Keratinocyte (primary cell): ENCODE results near the gene SOX5. TPM values are rescaled to one million over a fixed set of nuclear protein-coding genes. Genes with fewer than 3 reads are reported as not detected.
A peak's percentile ranks its signal among the peaks of the same experiment; 100 is the strongest.

Experiments
- DNase-seq: peaks from one replicate; pipeline ENCODE4 v3.0.0-alpha.2; 2011; ENCODE audit warnings: low read depth, missing footprints, low spot score
- FAIRE-seq: peaks from 2 replicates; lab custom pipeline; 2011; peaks lifted over from hg19 to GRCh38; lab: Jason Lieb, UNC
- H2AFZ ChIP-seq: 2 replicates; pipeline ENCODE4 v1.6.0; 2012; ENCODE audit warnings: low read length, control low read depth, inconsistent platforms; ENCODE audit not compliant: control insufficient read depth
- H3K27ac ChIP-seq: 2 replicates; pipeline ENCODE4 v1.5.1; 2011; ENCODE audit warnings: low read length; ENCODE audit not compliant: control insufficient read depth, insufficient read depth
- H3K27me3 ChIP-seq: 3 replicates; pipeline ENCODE4 v1.6.0; 2011; ENCODE audit warnings: low read length; ENCODE audit not compliant: control insufficient read depth, insufficient read depth; ENCODE audit errors: extremely low read depth
- H3K36me3 ChIP-seq, 2 experiments: 2 replicates in 1 of 2; 3 replicates in 1 of 2; pipeline ENCODE4 v1.5.1; 2011; ENCODE audit warnings: low read length in 2 of 2, mild to moderate bottlenecking in 1 of 2; ENCODE audit not compliant: control insufficient read depth in 2 of 2, insufficient read depth in 2 of 2; ENCODE audit errors: extremely low read depth in 1 of 2
- H3K4me1 ChIP-seq: 3 replicates; pipeline ENCODE4 v1.5.1; 2011; ENCODE audit warnings: low read length; ENCODE audit not compliant: control insufficient read depth, insufficient read depth; ENCODE audit errors: extremely low read depth
- H3K4me2 ChIP-seq: 3 replicates; pipeline ENCODE4 v1.6.0; 2011; ENCODE audit warnings: low read depth, low read length; ENCODE audit not compliant: control insufficient read depth, insufficient read depth; ENCODE audit errors: extremely low read depth
- H3K4me3 ChIP-seq, 3 experiments: fragments of 200-600 bp in 1 of 3; sonication (generic) in 1 of 3; 2 replicates in 2 of 3; 3 replicates in 1 of 3; pipeline ENCODE4 v1.5.1; 2011 to 2016; ENCODE audit warnings: low read length in 3 of 3, mild to moderate bottlenecking in 3 of 3, control low read depth in 2 of 3, inconsistent platforms in 1 of 3, low read depth in 1 of 3, mixed read lengths in 1 of 3, mixed run types in 1 of 3, moderate library complexity in 1 of 3; ENCODE audit not compliant: control insufficient read depth in 2 of 3, insufficient read depth in 2 of 3; ENCODE audit errors: extremely low read depth in 1 of 3
- H3K79me2 ChIP-seq: 2 replicates; pipeline ENCODE4 v1.6.0; 2012; ENCODE audit warnings: low read length; ENCODE audit not compliant: control insufficient read depth, insufficient read depth
- H3K9ac ChIP-seq: 3 replicates; pipeline ENCODE4 v1.6.0; 2011; ENCODE audit warnings: low read length; ENCODE audit not compliant: control insufficient read depth, insufficient read depth; ENCODE audit errors: extremely low read depth
- H3K9me1 ChIP-seq: 3 replicates; pipeline ENCODE4 v1.6.0; 2011; ENCODE audit warnings: low read length; ENCODE audit not compliant: control insufficient read depth, insufficient read depth; ENCODE audit errors: extremely low read depth
- H3K9me3 ChIP-seq: 2 replicates; pipeline ENCODE4 v1.5.1; 2012; ENCODE audit warnings: low read depth, low read length; ENCODE audit not compliant: control insufficient read depth
- H4K20me1 ChIP-seq: 3 replicates; pipeline ENCODE4 v1.6.0; 2011; ENCODE audit warnings: low read length; ENCODE audit not compliant: control insufficient read depth, insufficient read depth; ENCODE audit errors: extremely low read depth
- CTCF ChIP-seq, 3 experiments: IDR thresholded peaks in 1 of 3; conservative IDR thresholded peaks in 1 of 3; optimal IDR thresholded peaks in 1 of 3; 2 replicates in 2 of 3; 3 replicates in 1 of 3; pipeline versions ENCODE3 to v1.5.1; 2011; ENCODE audit warnings: low read length in 3 of 3, mild to moderate bottlenecking in 3 of 3, moderate library complexity in 2 of 3, control low read depth in 1 of 3, inconsistent platforms in 1 of 3; ENCODE audit not compliant: insufficient read depth in 2 of 3; ENCODE audit errors: extremely low read depth in 1 of 3
- EZH2 ChIP-seq: IDR thresholded peaks from one replicate; pipeline ENCODE4 v1.6.1; 2012; ENCODE audit warnings: inconsistent platforms, mild to moderate bottlenecking, low read length, moderate library complexity
- dilution Hi-C: fragments of 300-500 bp; cut with MboI; formaldehyde crosslinking; loops from one replicate; pipeline ENCODE4 v1.7.0; 2020; ENCODE audit warnings: low sequenced_read_pairs; ENCODE audit not compliant: extremely low pct_ligation_motif_present
- polyA plus RNA-seq, 5 experiments: library from polyadenylated mRNA; depleted of rRNA in 3 of 5; stranded (reverse) in 3 of 5; stranded (forward) in 1 of 5; unstranded in 1 of 5; fragments of >200 nt; gene quantifications; 1 replicate in 1 of 5; 2 replicates in 3 of 5; 3 replicates in 1 of 5; pipeline versions ENCODE4 v1.2.1 to v1.2.3, GENCODE V29; 2011 to 2012; ENCODE audit warnings: missing spikeins in 2 of 5, low read depth in 1 of 5, low replicate concordance in 1 of 5

Gene SOX5
- polyA plus RNA-seq, 1 donor (not counting 4 experiments of a cell fraction or from before 2014, with no cell fraction given): not detected

GRCh38 chr12:23952071-23952470 lies 2.6 kb upstream of the SOX5 start:
- Histone ChIP-seq H3K9ac (no peak overlapping the region), H3K9me3 (no peaks in the 10 kb centered on the region), H3K36me3 (no peaks in the 10 kb centered on the region), H3K4me2 (no peak overlapping the region), H4K20me1 (no peaks in the 10 kb centered on the region), H2AFZ (no peak overlapping the region), H3K27ac (no peak overlapping the region), H3K27me3 (no peaks in the 10 kb centered on the region), H3K4me3 (no peak overlapping the region), H3K9me1 (no peaks in the 10 kb centered on the region), H3K4me1 (no peaks in the 10 kb centered on the region), H3K79me2 (no peaks in the 10 kb centered on the region)
- DNase-seq (no peak), FAIRE-seq (no peak)
- TF ChIP-seq EZH2 (no peak), CTCF (optimal IDR thresholded peaks at IDR 0.05 in 1 of 3, IDR thresholded peaks at IDR 0.05 in 1 of 3, conservative IDR thresholded peaks at IDR 0.05 in 1 of 3; ENCODE audit: extremely low read depth in 1 of 3, insufficient read depth in 2 of 3, low read length in 3 of 3) (no peak)
- dilution Hi-C loops: no loop called here

GRCh38 chr12:23950775-23951451 lies 1.4 kb upstream of the SOX5 start:
- H3K79me2 ChIP-seq: no peaks in the 10 kb centered on the region
- H3K27ac ChIP-seq: no peak overlapping the region
- DNase-seq (no peak), FAIRE-seq (no peak)
- no peaks in the 10 kb centered on the region for H3K4me1 ChIP-seq
- dilution Hi-C loops: no loop called here
- H3K9me3 ChIP-seq: no peaks in the 10 kb centered on the region
- peak overlapping the region; percentile 22 for H2AFZ ChIP-seq
- no peaks in the 10 kb centered on the region for H3K27me3 ChIP-seq
- H3K36me3 ChIP-seq: no peaks in the 10 kb centered on the region
- no peak for TF ChIP-seq EZH2
- TF ChIP-seq CTCF (optimal IDR thresholded peaks at IDR 0.05 in 1 of 3, IDR thresholded peaks at IDR 0.05 in 1 of 3, conservative IDR thresholded peaks at IDR 0.05 in 1 of 3; ENCODE audit: extremely low read depth in 1 of 3, insufficient read depth in 2 of 3, low read length in 3 of 3): no peak
- peak overlapping the region; percentile 57 for H3K4me2 ChIP-seq
- H3K9ac ChIP-seq: no peak overlapping the region
- no peaks in the 10 kb centered on the region for H4K20me1 ChIP-seq
- no peaks in the 10 kb centered on the region for H3K9me1 ChIP-seq
- peak overlapping the region in 1 of 3 experiments; percentile 2 for H3K4me3 ChIP-seq
